ENCODE results near the gene GSTK1.
"Not testable (repeated sequence)": the region's sequence is repeated elsewhere in the genome, so short reads cannot be mapped to it uniquely, and the experiment has no call there.

The GSTK1 gene

GRCh38 chr7:143263266-143264195 is at the start of gene GSTK1:
Gene GSTK1, plus strand, starts transcription at chr7:143263441. Its CDS starts 73 bp downstream, at chr7:143263514.
- peak; percentile 63 for DNase-seq (ENCODE audit: low spot score)

- DNase-seq (ENCODE audit: low spot score): not testable (repeated sequence)
Measured at GRCh38 chr7:143213478-143213877, 49.8 kb upstream of the GSTK1 start.

- DNase-seq (ENCODE audit: low spot score): peak; percentile 45
Measured at GRCh38 chr7:143214789-143215679, 48.2 kb upstream of the GSTK1 start.

- DNase-seq (ENCODE audit: low spot score): no peak
Measured at GRCh38 chr7:143216151-143216550, 47.1 kb upstream of the GSTK1 start.

- DNase-seq (ENCODE audit: low spot score): no peak
Measured at GRCh38 chr7:143216686-143217085, 46.6 kb upstream of the GSTK1 start.

- DNase-seq (ENCODE audit: low spot score): no peak
Measured at GRCh38 chr7:143217806-143218205, 45.4 kb upstream of the GSTK1 start.

DNA sequence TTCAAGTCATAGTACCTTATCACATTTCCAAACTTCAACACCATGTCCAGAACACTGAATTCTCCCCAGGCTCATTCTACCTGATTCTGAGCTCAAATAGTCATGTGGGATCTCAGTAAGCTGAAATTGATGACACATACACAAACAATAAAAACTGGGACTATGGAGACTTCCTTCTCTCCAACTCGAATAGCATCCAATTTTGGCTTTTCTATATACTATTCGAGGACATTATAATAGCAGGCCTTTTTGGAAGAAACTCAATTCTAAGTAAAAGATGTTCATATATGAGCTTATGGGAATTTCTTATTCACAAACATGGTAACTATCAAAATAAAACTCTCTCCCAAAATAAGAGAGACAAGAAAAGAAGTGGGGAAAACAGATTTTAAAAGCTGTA is 42.0 kb upstream of the GSTK1 start:
- no peak for DNase-seq (ENCODE audit: low spot score)

DNA sequence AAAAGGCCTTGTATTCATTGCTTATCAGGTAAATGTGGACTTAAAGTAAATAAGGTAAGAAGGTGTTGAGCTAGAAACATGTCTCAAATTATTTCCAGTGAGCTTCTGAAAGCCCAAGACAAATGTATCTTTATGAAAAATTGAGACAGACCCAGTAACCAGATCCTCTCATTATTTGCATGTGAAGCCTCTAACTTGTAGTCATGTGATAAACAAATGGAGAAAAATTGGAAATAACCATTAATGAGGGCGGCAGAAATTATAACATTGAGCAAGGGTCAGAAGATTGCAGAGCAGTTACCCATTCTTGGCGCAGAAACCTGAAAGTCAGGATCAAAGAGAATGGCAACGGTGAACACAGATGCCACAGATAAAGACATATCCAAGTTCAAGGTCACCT is 41.5 kb upstream of the GSTK1 start, which contains the start of gene TAS2R40:
TAS2R40 (plus strand) TSS at position 301 of the 400 bp plus-strand sequence; CDS start at position 343, 42 bp downstream.
- no peak for DNase-seq (ENCODE audit: low spot score)

GRCh38 chr7:143222782-143223181 is 40.5 kb upstream of the GSTK1 start:
- no peak for DNase-seq (ENCODE audit: low spot score)

DNA sequence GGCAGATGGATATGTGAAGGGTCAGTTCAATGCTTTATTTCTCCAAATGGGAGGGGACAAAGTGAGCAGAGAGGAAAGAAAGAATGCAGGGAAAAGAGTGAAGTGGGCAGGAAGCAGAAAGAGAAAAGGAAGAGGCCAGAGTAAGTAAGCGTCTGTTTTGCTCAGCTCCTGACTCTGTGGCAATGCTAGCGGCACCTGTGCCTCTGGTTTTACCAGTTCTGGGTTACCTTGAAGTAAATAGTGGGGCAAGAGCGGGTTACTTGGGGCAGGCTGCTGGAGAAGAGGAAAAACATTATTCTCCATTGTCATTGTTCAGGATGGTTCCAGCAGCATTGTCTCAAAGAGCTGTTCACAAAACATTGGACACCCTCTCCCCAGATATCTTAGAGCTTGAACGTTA is 39.5 kb upstream of the GSTK1 start:
- no peak for DNase-seq (ENCODE audit: low spot score)

- no peak for DNase-seq (ENCODE audit: low spot score)
Measured at GRCh38 chr7:143225047-143225446, 38.2 kb upstream of the GSTK1 start.

DNA sequence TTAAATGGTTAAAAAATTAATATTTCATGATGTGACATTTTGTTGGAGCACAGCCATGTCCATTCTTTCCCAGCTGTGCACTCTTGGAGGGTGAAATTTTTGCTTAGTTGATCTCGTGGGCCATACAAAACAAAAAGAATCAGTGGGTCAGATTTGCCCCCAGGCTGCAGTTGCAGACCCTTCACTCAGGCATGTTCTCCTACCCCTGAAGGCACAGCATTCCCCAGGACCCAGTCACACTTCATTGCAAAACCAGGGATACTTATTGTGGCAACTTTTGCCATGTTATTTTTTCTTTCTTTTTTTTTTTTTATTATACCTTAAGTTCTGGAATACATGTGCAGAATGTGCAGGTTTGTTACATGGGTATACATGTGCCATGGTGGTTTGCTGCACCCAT is 35.4 kb upstream of the GSTK1 start:
- no peak for DNase-seq (ENCODE audit: low spot score)

GRCh38 chr7:143229054-143229790 is 34.0 kb upstream of the GSTK1 start:
- no peak for DNase-seq (ENCODE audit: low spot score)

GRCh38 chr7:143230602-143231457 is 32.4 kb upstream of the GSTK1 start:
- no peak for DNase-seq (ENCODE audit: low spot score)

DNA sequence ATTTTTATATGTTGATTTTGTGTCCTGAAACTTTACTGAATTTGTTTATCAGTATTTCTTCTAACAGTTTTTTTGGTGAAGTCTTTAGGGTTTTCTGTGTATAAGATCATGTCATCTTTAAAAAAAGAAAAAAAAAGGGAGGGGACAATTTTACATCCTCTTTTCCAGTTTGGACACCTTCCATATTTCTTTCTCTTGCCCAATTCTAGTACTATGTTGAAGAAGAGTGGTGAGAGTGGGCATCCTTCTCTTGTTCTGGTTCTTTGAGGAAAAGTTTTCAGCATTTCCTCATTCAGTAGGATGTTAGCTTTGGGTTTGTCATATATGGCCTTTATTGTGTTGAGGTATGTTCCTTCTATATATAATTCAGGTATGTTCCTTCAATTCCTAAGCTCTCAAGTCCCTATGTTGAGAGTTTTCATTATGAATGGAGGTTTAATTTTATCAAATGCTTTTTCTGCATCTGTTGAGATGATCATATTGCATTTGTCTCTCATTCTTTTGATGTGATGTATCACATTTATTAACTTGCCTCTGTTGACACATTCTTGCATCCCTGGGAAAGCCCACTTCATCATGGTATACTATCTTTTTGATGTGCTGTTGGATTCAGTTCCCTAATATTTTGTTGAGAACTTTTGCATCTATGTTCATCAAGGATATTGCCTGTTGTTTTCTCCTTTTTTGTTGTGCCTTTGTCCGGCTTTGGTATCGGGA is 29.3 kb upstream of the GSTK1 start:
- DNase-seq (ENCODE audit: low spot score): no peak

- no peak for DNase-seq (ENCODE audit: low spot score)
Measured at GRCh38 chr7:143234533-143234875, 28.7 kb upstream of the GSTK1 start.

- DNase-seq (ENCODE audit: low spot score): no peak
Measured at GRCh38 chr7:143235561-143235960, 27.7 kb upstream of the GSTK1 start.

GRCh38 chr7:143236408-143236990 is 26.7 kb upstream of the GSTK1 start:
- no peak for DNase-seq (ENCODE audit: low spot score)

- DNase-seq (ENCODE audit: low spot score): no peak
Measured at GRCh38 chr7:143237366-143237765, 25.9 kb upstream of the GSTK1 start.
